Right lobe of liver (tissue), 6 donors: ENCODE data around the gene C4B. TPM values are rescaled to one million over a fixed set of nuclear protein-coding genes. Genes with fewer than 3 reads are reported as not detected.
"Not testable (repeated sequence)": the region's sequence is repeated elsewhere in the genome, so short reads cannot be mapped to it uniquely, and the experiment has no call there.

Experiments
- ATAC-seq, 4 donors: fragments of 200-7000 bp; cut with Tn5 transposase; one replicate each; pipeline ENCODE4 v1.9.1; 2020; ENCODE audit warnings: mild to moderate bottlenecking in 4 of 4, moderate library complexity in 4 of 4
- DNase-seq, 3 donors: peaks; one replicate each; pipeline ENCODE4 v3.0.0-alpha.2; 2020
- H3K27ac ChIP-seq, 3 donors: fragments of 200-600 bp; one replicate each; pipeline ENCODE4 v1.8.0; 2022
- H3K27me3 ChIP-seq, 2 donors: fragments of 200-600 bp; one replicate each; pipeline ENCODE4 v1.8.0; 2022
- H3K36me3 ChIP-seq, 4 donors: fragments of 200-600 bp; sonication (generic) in 1 of 4; one replicate each; pipeline versions ENCODE4 v1.5.1 to v1.8.0; 2017 to 2022; ENCODE audit warnings: control low read depth in 1 of 4
- H3K4me1 ChIP-seq, 4 donors: fragments of 200-600 bp; sonication (generic) in 1 of 4; one replicate each; pipeline versions ENCODE4 v1.5.1 to v1.8.0; 2017 to 2022; ENCODE audit warnings: control low read depth in 1 of 4
- H3K4me3 ChIP-seq, 3 donors: fragments of 200-600 bp; one replicate each; pipeline ENCODE4 v1.8.0; 2022
- H3K9me3 ChIP-seq, 4 donors: fragments of 200-600 bp; sonication (generic) in 1 of 4; one replicate each; pipeline versions ENCODE4 v1.5.1 to v1.8.0; 2017 to 2022; ENCODE audit warnings: control low read depth in 1 of 4
- CTCF ChIP-seq, 4 donors: fragments of 200-600 bp in 3 of 4; fragments of 450-650 bp in 1 of 4; IDR thresholded peaks; one replicate each; pipeline versions ENCODE4 v1.5.1 to v1.8.0; 2016 to 2022; ENCODE audit warnings: antibody characterized with exemption in 4 of 4, mild to moderate bottlenecking in 2 of 4
- POLR2A ChIP-seq: fragments of 450-650 bp; IDR thresholded peaks from one replicate; pipeline ENCODE4 v1.6.1; 2017; ENCODE audit warnings: antibody characterized with exemption, mild to moderate bottlenecking
- WGBS: methylation state at CpG from one replicate; pipeline ENCODE4 v1.1.6; 2018; ENCODE audit warnings: low coverage, low lambda C conversion rate; ENCODE audit not compliant: insufficient coverage; ENCODE audit errors: missing lambda C conversion rate; 5-methylcytosine and 5-hydroxymethylcytosine counted together
- intact Hi-C, 2 donors: fragments of 100-400 bp; cut with DNase I; formaldehyde crosslinking; loops; one replicate each; pipeline versions ENCODE4 v1.11.2 to v1.14.1; 2022
- total RNA-seq, 6 experiments: library from RNA; depleted of rRNA in 2 of 6; stranded (reverse); fragments of >200 nt in 2 of 6; fragmentation: NEBNext Ultra II Directional in 3 of 6; extraction: Animal tissue kit (Norgen Biotek cat#: 25700) in 3 of 6; gene quantifications; one replicate each; pipeline versions ENCODE4 v1.1.0 to v1.2.4, GENCODE V29; 2016 to 2023
- donor health status: DM: no; HTN: yes; CAD: no.
- donor health status: DM: no; HTN: no; CAD: no.
- donor health status: DM: no; HTN: no; CAD: no.
- donor health status: DM: no; HTN: yes; CAD: no.
- donor health status: DM: no; HTN: yes; CAD: no.

Gene C4B
- total RNA-seq, 6 experiments from 2014 or later = 1,420 to 2,805 (median 2,265) TPM

GRCh38 chr6:32047855-32048766, 33.5 kb downstream of the C4B start:
- no peaks in the 10 kb centered on the region for H3K9me3 ChIP-seq
- TF ChIP-seq CTCF (IDR thresholded peaks at IDR 0.05) = peak; percentile 79 to 93 (median 90)
- TF ChIP-seq POLR2A = no peak
- H3K27me3 ChIP-seq = no peaks in the 10 kb centered on the region
- intact Hi-C loops = no loop called here
- H3K36me3 ChIP-seq = no peaks in the 10 kb centered on the region
- peak overlapping the region in 2 of 3 donors; percentile 5 to 17 for H3K4me3 ChIP-seq
- peak; percentile 78 to 85 (median 83) for DNase-seq
- peak; percentile 63 to 91 (median 88) for ATAC-seq
- H3K27ac ChIP-seq = no peak overlapping the region
- peaks cover 0 to 9% (median 0%) of the 10 kb centered on the region in 4 donors for H3K4me1 ChIP-seq
- 46% methylated on average over 24 of the region's 42 CpGs for WGBS

- DNase-seq, H3K27ac ChIP-seq, intact Hi-C loops, H3K36me3 ChIP-seq, ATAC-seq, H3K9me3 ChIP-seq, H3K27me3 ChIP-seq, H3K4me3 ChIP-seq, H3K4me1 ChIP-seq: not testable (repeated sequence)
- WGBS = 93% methylated on average over 5 of the region's 21 CpGs
Observed at GRCh38 chr6:32049149-32049548, 34.6 kb downstream of the C4B start.

- H3K27me3 ChIP-seq, H3K27ac ChIP-seq, intact Hi-C loops, H3K9me3 ChIP-seq, H3K36me3 ChIP-seq, ATAC-seq, H3K4me3 ChIP-seq, H3K4me1 ChIP-seq: not testable (repeated sequence)
- peak in 1 of 3 donors; percentile 44 for DNase-seq
- WGBS = no CpG with 5 or more reads among the region's 11 CpGs
Observed at GRCh38 chr6:32049736-32050135, 35.1 kb downstream of the C4B start.

GRCh38 chr6:32050562-32050961, 36.0 kb downstream of the C4B start:
- no peaks in the 10 kb centered on the region for H3K27me3 ChIP-seq
- WGBS = 63% methylated on average over 5 of the region's 5 CpGs
- TF ChIP-seq POLR2A (no peak), CTCF (IDR thresholded peaks at IDR 0.05) (no peak)
- peaks cover 0 to 9% (median 0%) of the 10 kb centered on the region in 4 donors for H3K4me1 ChIP-seq
- H3K36me3 ChIP-seq = no peaks in the 10 kb centered on the region
- no peak overlapping the region for H3K4me3 ChIP-seq
- no peaks in the 10 kb centered on the region for H3K9me3 ChIP-seq
- no peak for DNase-seq
- no peak overlapping the region for H3K27ac ChIP-seq
- intact Hi-C loops = no loop called here
- no peak for ATAC-seq

GRCh38 chr6:32052626-32053025, 38.0 kb downstream of the C4B start:
- intact Hi-C loops, H3K4me3 ChIP-seq, DNase-seq, H3K36me3 ChIP-seq, H3K9me3 ChIP-seq, H3K4me1 ChIP-seq, ATAC-seq, H3K27ac ChIP-seq, H3K27me3 ChIP-seq: not testable (repeated sequence)
- WGBS = 69% methylated on average over 5 of the region's 20 CpGs

- H3K9me3 ChIP-seq, H3K27ac ChIP-seq, ATAC-seq, H3K4me1 ChIP-seq, DNase-seq, H3K36me3 ChIP-seq, intact Hi-C loops, H3K27me3 ChIP-seq, H3K4me3 ChIP-seq: not testable (repeated sequence)
- WGBS = 76% methylated on average over 3 of the region's 13 CpGs
Observed at GRCh38 chr6:32053314-32053713, 38.7 kb downstream of the C4B start.

- ATAC-seq, H3K9me3 ChIP-seq, DNase-seq, H3K27ac ChIP-seq, H3K4me3 ChIP-seq, H3K36me3 ChIP-seq, intact Hi-C loops, H3K4me1 ChIP-seq, H3K27me3 ChIP-seq: not testable (repeated sequence)
- 90% methylated on average over 20 of the region's 21 CpGs for WGBS
Observed at GRCh38 chr6:32055756-32056155, 41.2 kb downstream of the C4B start.
